Activated CD4-positive, alpha-beta T cell treated with anti-CD3 and anti-CD28 coated beads, Interleukin-2, amount 50 U/mL, for 48 hours (primary cell): ENCODE measurements around the gene GATAD2B.
"Not testable (repeated sequence)": the region's sequence is repeated elsewhere in the genome, so short reads cannot be mapped to it uniquely, and the experiment has no call there.

Source experiments
- DNase-seq, 2 experiments: peaks; one replicate each; pipeline ENCODE4 v3.0.0-alpha.2; 2020

GATAD2B gene

DNA sequence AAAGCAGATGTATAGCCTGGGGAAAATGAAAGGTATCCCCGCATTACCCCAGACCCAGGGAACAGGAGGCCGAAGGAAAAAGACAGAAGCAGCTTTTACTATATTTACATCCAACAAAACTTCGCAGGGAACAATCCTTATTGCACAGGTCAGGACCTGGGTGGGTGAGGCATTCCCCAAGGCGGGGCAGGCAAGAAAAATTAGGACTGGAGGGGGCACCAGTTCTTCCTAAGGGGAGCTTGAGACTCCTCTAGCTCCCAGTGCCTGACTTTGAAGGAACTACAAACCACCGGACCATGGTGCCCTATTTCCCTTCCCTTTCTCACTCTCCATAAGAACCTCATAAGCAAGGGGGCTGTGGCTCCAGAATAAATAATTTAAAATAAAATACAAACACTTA, 6.7 kb upstream of the GATAD2B start:
- DNase-seq, result no peak

DNA sequence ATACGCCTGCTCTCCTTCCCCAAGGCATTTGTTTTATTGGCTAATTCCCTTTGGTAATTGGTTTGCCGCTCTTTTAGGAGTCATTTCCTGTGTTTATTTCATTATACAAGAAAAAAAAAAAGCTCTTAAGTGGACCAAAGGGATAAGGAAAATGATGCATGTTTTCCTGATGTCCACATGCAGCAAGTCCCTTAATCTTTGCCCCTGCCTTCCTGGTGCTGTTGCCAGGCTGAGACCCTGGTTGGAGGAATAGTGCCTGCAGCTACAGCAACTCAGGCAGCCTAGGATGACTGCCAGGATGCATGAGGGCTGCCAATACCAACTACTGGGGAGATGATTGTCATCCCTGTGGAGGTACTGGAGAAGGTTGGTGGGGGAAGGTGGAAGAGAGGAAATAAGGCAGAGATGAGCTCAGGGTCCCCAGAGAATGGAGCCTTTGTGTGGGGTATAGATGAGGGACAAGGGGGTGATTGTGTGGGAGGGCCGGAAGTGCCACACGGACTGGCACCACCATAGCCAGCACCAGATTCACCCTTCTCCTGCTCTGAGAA, 6.1 kb upstream of the GATAD2B start:
- no peak for DNase-seq

DNA sequence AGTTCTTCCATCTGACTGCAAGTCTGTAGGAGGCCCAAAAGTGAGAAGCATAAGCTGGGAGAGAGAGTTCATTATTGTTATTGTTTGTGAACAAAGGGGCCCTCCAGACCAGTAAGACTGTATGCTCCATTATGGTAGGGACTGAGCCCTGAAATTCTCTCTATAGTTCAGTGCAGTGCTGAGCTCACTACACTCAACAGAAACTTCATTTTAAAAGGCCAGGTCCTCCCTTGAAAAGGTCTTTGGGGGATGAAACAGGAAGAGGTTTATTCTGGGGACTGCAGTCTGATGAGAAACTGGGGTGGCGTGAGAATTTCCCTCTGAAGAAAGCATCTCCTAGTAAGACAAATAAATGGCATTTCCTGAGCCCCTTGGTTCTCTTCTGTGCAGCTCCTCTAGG, 5.5 kb upstream of the GATAD2B start:
- DNase-seq, result no peak

DNA sequence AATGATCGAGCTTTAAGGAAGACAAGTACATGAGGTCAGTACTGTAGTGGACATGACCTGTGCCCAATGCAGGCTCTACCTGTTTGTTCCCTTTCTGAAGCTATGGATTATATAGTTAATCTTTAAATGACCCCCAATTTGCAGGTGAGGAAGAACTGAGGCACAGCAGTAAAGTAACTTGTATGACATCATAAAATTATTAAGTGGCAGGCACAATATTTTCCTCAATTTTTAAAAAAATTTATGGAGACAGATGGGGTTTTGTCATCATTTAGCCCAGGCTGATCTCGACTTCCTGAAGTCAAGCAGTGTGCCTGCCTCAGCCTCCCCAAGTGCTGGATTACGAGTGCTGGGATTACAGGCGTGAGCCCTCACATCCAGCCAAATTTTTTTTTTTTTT, 3.6 kb upstream of the GATAD2B start:
- DNase-seq, result no peak

DNA sequence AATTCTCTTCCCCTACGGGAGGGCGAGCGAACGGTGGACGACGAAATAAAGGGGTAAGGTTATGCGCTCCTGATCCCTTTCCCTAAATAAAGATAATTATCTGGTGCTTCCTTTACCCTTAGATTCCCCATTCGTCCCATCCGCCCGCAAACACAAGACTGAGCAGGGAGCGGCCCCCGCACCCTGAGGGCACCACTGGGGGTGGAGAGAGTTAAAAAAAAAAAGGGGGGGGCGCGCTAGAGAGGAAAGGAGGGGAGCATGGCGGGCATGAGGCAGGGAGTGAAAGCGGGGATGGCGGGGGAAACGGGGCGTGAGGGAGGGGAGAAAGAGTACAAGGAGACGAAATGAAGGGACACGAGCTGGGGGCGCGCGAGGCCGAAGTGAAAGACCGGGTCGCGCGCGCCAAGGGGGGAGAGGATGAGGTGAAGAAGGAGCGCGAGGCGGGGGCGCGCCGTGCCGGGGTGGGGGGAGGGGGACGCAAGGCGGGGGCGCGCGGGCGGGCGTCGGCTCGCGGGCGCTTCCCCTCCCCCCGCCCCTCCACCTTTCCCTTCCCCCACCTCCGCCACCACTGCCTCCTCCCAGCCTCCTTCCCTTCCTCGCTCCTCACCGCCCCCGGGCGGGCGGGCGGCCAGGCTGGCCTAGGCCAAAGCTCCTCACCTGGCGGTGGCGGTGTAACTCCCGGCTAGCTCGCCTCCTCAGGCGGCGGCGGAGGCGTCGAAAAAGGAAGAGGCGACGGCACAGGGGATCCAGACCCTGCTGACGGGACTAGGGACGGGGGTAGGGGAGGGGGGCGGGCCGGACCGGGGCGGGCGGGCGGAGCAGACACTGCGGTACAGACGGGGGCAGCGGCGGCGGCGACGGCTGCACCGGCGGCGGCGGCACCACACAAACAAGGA, 448 bp downstream of the GATAD2B start:
- DNase-seq, result peak; percentile 69 to 75

DNA sequence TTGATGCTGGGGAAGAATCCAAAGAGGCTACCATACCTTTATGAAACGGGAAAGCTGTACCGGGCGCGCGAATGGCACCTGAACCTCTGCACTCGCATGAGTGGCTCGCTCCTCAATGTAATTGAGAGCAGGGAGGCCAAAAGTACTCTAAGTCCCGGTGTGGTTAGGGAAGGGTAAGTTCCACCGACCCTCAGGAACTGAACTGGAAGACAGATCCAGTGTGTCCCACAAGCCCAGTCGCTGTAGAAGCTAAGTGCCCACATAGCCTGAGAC, 1.0 kb downstream of the GATAD2B start:
- DNase-seq, result peak in 1 of 2 experiments; percentile 35

DNA sequence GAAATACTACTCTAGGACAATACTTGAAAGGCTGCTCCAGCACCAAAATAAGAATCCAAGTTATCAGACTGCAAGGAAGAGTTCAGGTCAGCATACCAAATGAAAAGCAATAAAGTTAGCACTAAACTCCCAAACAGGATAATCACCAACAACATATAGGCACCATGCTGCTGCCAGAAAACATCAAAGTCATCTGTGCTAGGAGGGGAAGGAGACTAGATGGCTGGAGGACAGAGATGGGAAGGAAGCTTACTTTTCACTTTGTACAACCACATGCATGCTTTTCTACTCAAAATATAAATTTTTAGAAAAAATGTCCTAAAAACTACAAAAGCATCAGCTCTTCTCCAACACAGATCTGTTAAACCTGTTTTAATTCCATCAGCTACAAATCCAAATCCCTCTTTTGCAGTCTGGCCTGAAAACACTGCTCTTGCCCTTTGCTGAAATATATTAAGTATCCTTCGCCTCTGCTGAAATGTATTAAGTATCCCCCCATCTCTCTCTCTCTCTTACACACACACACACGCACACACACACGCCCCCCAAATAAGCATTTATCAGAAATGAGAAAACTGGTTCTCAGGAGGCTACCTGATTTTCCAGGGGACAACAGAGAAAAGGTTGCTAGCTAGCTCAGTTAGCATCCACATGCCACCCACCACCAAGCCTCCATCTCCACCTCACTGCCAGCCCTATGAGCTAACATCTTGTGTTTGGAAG, 1.5 kb downstream of the GATAD2B start:
- DNase-seq, result no peak

DNA sequence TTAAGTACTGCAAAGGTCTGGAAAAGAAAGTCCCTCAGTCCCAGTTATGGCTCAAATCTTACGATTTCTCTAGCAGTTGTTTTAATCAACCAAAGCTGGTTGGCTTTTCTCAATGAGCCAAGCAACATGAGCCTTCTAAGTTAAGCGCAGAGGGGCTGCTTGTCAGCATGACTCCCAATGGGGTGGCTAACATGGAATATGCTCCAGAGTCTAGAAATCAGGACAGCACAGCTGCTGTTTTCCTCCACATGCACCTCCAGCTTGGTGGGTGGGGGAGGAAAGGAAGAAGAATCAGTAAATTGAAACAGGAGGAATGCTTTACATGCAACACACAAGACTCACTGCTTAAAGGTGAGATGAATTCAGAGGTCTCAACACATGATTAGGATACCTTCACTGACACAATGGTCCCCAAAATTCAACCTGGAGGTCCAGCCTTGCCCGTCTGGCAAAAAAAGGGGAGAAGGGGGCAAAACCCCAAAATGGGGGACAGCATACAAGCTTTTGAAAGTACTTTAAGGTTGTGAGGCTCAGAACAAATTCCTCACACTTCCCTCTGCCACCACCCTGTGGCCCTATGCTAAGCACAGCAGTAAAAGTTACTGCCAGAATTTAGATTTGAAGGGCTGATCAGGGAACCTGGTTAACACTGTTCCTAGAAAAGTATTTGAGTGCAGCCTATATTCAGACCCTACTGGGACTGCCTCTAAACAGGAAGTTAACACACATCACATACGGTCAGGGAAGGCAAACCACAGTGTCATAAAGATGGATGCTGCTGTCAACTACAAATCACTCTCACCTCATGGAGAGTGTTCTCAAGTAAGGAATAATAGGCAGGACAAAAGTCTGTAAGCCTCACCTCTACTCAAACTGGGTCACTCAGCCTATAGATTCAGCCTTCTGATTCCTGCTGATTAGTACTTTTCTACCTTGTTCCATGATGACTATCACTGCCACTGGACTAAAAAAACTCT, 2.6 kb downstream of the GATAD2B start:
- DNase-seq, result no peak

DNA sequence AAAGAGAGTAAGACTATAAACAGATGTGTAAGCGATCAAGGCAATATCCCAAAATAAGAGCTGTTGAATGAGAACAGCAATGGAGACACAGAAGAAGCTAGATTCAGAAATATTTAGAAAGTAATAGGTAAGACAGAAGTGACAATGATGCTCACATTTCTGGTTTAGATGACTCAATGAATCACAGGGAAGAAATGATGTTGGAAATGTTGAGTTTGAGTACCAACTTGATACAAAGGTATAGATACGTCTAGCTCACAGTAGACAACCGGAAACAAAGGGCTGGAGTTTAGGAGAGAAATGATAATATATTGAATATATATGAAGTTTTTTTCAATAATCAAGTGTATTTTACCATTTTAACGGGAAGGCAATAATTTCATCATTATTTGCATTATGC, 6.5 kb downstream of the GATAD2B start:
- no peak for DNase-seq

DNA sequence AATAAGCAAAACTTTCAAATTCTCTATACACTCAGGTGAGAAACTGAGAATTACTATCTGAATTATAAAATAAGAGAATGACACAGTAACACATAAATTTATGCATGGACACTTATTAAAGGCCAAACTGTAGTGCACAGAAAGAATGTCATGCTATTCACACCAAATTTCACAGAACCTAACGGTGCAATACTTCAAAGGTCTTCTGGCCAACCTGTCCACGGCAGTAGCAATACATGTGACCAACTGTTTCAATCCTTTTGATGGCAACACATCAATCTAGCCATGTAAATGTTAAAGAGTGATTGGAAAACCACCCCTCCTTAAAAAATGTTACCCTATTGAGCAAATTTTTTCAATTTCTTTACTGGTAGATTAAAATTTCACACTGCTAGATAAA, 10.4 kb downstream of the GATAD2B start:
- DNase-seq, result no peak

DNA sequence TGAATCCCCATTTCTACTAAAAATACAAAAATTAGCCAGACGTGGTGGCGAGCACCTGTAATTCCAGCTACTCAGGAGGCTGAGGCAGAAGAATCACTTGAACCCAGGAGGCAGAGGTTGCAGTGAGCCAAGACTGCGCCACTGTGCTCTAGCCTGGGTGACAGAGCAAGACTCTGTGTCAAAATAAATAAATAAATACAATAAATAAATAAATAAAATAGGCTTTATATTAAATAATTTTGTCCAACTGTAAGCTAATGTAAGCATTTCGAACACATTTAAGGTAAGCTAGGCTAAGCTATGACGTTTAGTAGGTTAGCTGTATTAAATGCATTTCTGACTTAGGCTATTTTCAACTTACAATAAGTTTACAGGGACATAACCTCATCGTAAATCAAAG, 12.2 kb downstream of the GATAD2B start:
- DNase-seq, result not testable (repeated sequence)

DNA sequence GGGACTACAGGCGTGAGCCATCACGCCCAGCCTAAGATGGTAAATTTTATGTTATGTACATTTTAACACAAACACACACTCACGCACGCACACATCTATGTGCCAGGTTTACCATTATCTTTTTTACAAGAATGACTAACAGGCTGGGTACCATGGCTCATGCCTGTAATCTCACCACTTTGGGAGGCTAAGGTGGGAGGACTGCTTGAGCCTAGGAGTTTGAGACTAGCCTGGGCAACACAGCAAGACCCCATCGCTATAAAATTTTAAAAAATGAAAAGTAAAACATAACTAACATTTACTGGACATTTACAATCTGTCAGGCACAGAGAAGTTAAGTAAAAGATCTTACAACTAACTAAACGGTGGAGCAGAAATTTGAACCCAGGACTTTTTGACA, 14.7 kb downstream of the GATAD2B start:
- DNase-seq, result no peak

DNA sequence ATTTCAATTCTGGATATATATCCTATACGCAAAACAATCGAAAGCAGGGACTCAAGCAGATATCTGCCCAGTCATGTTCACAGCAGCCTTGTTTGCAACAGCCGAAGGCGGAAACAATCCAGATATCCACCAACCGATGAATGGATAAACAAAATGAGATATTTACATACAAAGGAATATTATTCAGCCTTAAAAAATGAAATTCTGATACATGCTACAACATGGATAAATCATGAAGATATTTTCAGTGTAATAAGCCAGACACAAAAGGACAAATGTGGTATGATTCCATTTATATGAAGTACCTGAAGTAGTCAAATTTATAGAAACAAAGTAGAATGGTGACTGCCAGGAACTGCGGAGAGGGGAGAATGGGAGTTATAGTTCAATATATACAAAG, 15.6 kb downstream of the GATAD2B start:
- DNase-seq, result no peak

DNA sequence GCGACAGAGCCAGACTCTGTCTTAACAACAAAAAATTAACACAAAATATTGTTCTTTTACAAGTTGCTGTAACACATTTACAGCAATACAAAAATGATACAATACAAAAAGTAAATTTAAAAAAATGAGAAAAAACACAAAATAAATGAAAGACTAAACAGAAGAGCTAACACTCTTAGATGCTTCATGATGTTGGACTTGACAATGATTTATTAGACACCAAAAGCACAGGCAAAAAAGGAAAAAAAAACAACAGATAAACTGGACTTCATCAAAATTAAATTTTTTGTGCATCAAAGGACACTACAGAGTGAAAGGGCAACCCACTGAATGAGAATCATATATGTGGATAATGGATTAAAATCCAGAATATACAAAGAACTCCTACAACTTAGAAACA, 16.4 kb downstream of the GATAD2B start:
- no peak for DNase-seq

DNA sequence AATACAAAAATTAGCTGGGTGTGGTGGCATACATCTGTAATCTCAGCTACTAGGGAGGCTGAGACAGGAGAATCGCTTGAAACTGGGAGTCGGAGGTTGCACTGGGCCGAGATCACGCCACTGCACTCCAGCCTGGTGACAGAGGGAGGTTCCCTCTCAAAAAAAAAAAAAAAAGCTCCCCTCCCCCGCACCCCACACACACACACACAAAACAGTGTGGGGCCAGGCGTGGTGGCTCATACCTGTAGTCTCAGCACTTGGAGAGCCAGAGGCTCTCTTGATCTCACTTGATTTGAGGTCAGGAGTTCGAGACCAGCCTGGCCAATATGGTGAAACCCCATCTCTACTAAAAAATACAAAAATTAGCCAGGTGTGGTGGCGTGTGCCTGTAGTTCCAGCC, 16.9 kb downstream of the GATAD2B start:
- not testable (repeated sequence) for DNase-seq

DNA sequence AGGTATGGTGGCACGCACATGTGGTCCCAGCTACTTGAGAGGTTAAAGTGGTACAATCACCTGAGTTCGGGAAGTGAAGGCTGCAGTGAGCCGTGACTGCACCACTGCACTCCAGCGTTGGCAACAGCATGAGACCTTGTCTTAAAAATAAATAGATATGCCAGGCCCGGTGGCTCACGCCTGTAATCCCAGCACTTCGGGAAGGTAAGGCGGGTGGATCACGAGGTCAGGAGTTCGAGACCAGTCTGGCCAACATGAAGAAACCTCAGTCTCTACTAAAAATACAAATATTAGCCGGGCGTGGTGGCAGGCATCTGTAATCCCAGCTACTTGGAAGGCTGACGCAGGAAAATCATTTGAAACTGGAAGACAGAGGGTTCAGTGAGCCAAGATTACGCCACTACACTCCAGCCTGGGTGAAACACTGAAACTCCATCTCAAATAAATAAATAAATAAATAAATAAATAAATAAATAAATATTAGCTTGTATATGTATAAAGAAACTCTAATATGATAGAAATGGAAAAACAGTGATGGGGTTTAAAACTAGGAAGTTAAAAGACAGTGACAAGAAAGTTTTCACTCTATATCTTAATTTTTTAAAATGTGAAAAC, 18.8 kb downstream of the GATAD2B start:
- no peak for DNase-seq

DNA sequence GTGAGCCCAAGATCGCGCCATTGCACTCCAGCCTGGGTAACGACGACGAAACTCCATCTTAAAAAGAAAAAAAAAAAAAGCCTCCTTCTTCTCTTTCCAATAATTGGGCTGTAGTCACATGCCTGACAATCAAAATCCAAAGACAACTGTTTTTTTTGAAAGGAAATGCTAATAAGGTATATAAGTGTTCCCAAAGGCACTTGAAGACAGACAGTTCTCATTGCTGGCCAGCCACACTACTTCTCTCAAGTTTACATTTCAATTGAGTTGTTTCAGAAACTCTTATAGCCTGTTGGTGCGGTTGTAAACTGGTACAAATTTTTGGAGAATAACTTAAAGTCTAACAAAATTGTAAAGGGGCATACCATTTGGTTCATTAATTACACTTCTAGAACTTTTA, 23.3 kb downstream of the GATAD2B start:
- DNase-seq, result no peak

DNA sequence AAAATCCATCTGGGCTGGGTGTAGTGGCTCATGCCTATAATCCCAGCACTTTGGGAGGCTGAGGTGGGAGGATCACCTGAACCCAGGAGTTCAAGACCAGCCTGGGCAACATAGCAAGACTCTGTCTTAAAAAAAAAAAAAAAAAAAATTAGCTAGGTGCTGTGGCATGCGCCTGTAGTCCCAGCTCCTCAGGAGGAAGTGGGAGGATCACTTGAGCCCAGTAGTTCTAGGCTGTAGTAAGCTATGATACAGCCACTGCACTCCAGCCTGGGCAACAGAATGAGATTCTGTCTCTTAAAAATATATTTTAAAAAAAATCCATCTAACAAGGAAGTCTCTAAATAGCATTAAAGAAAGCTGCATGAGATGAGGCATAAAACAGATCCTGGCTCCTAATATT, 26.9 kb downstream of the GATAD2B start:
- not testable (repeated sequence) for DNase-seq

DNA sequence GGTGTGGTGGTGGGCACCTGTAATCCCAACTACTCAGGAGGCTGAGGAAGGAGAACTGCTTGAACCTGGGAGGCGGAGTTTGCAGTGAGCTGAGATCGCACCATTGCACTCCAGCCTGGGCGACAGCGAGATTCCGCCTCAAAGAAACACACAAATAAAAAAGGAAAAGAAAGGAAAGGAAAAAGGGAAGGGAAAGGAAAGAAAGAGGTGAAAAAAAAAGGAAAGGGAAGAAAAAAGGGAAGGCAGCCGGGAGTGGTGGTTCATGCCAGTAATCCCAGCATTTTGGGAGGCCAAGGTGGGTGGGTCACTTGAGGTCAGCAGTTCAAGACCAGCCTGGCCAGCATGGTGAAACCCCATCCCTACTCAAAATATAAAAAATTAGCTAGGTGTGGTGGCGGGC, 31.7 kb downstream of the GATAD2B start:
- not testable (repeated sequence) for DNase-seq

DNA sequence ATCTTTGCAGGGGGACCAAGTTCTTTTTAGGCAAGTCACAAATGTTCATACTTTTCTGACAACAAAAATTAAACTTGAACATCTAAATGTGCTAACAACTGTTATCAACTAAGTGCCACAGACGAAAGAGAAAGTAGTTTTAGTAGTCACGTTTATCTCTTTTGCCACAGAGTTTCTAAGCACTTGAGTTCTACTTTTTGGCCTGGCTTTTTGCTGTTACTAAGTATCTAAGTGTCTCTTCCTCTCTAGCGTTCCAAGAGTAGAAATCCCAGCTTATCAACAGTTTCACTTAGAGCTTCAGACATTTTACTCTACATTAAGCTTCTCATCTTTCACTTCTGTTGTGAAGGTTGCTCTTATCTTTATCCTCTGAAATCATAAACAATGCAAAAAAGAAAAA, 34.2 kb downstream of the GATAD2B start:
- DNase-seq, result no peak

DNA sequence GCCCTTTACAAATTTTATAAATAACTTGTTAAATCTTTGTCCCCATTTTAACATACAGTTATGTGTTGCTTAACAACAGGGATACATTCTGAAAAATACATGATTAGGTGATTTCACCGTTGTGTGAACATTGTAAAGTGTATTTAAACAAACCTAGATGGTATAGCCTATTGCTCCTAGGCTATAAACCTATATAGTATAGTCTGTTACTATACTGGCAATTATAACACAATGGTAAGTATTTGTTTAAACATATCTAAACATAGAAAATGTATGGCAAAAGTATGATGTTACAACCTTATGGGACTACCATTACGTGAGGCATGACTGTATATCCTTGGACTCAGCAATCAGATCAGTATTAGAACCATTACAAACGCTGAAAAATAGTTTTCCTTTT, 36.6 kb downstream of the GATAD2B start:
- no peak for DNase-seq

DNA sequence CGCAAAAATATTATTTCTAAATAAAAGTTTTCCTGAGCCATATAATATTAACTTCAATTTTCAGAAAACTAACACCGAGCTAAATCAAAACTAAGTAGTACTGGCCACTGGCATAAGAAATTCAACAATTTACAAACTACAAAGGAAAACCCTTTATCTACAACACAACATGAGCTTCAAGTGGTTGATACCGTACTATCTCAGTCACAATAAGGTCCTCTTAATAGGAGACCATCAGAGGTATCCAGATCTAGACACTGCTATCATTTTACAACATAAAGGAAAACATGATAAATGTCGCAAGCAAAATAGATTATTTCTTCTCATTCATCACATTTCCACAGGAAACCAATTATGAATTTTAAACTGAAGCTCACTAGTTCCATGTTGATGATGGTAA, 39.5 kb downstream of the GATAD2B start:
- no peak for DNase-seq
